Myocyte (in vitro differentiated cells): Measurements from ENCODE around the gene ATP2C1. TPM values are rescaled to one million over a fixed set of nuclear protein-coding genes. Genes with fewer than 3 reads are reported as not detected.
A peak's percentile ranks its signal among the peaks of the same experiment; 100 is the strongest.

Experiments
- DNase-seq: peaks from one replicate; pipeline ENCODE4 v3.0.0-alpha.2; 2012; ENCODE audit warnings: low read depth
- total RNA-seq: library from RNA; depleted of rRNA; stranded (reverse); fragments of >200 nt; gene quantifications from 2 replicates; pipeline ENCODE4 v1.2.3, GENCODE V29; 2014

The ATP2C1 gene
- total RNA-seq, 1 donor from 2014 or later, result 50.0 TPM

DNA sequence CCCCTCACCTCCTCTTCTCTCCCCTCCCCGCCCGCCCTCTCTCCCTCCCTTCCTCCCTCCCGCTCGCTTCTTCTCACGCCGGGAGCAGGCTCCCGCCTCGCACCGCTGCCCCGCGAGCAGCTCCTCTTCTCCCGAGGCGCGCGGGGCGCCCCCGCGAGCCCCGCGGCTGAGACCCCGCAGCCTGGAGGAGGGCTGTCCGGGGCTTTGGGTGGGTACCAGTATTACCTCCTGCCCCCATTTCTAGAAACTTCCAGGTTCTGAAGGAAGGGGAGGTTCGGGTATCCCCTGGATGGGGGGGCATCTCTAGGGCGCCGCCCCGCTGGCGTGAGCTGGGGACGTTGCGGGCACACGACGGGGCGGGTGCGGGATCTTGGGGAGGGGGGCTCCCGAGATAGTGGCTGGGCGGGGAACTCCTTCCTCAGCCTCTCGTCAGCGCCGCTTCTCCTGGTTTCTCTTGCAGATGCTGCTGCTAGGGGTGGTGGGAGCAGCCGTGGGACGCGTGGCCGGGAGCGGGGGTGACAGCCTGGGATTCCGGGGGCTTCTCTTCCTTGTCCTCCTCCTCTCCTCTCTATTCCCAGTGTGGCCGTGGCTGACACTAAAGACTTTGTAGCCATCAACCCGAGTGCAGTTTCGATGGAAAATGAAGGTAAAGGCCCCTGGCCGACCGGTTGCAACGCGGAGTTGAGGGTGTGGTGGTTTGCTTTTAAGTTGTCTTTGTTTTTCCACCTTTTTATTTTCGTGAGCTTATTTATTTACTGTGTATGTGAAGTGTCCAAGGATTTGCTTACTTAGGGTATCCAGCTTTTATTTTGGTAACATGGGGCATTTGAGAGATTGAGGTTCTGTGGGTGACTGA is 474 bp downstream of the ATP2C1 start:
- DNase-seq, result peak; percentile 36

DNA sequence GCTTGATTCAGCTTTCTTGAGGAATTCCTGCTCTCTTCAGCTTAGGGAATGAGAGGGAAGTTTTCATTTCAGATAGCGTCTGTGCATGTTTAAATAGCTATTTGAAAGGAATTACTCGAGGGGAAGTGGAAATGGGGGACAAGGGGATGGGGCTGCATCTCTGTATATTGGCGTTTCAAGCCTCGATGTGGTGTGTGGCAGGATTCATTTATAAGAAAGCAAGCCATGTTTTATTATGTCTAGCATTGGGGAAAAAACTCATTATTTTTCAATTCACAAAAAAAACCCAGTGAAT is 1.0 kb downstream of the ATP2C1 start:
- no peak for DNase-seq

DNA sequence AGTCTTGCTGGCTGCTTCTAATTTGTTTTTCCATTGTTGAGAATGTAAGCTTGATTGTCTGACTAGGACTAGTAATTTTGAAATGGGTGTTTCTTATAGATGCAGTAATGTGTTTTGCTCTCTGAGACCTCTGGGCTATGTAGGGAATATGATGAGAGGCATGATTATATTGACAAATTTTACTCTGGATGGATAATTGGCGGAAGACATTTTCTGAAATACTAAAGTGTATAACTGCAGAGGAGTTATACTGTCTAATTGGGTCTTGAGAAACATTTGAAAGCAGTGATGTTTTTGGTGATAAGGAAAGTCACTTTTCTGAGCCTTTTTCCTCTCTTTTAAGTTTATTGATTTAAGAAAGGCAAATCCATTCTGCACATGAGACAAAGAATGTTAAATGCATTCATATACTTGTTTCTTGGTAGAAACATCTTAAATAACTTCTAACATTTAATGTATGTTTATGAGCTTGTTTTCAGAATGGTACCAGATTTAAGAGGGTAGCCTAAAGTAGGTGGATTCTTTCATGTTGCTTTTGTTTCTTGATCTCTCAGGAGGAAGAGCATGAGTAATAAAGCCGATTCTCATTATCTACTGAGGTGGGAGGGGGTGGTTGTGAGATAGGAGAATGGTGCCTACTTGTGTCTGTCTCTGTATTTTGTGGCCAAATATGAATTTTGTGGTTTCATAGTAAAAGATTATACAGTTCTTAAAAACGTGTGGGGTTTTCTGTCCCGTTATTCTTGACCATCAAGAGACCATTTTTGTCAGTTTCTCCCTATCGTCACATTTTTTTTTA is 2.0 kb downstream of the ATP2C1 start:
- no peak for DNase-seq

DNA sequence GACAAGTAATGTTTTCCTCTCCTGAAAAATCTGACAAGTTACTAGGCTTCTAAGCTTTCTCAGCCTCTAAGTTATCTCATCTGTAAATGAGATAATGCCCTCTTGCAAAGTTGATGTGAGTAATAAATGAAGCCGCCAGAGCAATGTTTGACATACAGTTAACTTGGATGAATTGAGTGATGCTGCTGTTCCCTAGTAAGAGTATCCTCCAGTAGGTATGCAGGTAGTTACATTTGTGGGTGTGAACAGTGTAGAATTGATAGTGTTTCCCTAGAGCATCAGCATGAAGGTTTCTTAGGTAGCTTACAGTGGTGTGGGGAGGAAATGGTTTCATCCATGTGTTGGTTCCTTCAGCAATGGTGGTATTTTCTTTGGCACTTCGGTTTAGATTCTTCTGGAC is 3.4 kb downstream of the ATP2C1 start:
- no peak for DNase-seq

DNA sequence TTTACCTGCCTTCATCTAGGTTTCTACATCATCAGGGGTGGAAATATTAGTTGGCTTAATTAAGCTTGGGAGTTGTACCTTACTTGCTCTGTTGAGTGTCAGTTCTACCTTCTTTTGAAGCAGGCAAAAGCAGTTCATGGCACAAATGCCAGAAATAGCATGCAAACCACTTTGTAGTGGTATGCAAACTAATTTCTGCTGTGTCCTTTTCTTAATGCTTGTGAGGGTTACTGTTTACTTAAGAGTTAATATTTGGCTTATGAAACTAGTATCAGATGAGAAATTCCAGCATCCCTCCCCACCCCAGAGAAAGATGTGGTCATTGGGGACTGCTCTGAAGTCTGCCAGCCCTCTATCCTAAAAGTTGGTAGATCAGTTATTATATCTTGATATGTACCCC is 7.1 kb downstream of the ATP2C1 start:
- no peak for DNase-seq

DNA sequence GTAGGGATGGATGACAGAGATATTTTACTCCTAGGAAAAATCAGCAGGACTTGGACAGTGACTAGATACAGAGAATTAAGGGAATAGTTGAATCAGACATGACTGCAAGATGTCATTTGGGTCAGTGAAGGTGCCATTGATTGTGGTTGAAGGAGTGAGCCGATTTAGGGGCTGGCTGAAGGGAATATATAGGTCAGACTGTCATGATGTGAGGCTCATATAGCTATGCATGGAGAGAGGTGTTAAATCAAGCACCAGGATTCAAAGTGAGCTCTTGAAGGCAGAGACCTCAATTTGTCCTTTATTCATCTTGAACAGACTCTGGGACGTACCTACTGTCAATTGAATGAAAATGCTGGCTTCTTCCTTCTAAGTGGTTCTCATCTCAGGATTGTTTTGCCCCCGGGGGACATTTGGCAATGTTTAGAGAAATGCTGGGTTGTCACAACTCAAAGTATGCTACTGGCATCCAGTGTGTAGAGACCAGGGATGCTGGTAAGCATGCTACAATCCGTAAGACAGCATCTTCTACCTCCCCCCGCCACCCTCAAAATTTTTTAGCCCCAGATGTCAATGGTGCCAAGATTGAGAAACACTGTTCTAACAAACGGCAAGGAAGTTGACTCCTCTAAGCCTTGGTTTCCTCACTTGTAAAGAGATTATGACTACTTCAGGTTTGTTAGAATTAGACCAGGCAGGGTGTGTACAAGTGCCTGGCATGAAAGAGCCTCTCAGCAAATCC is 7.8 kb downstream of the ATP2C1 start:
- no peak for DNase-seq

DNA sequence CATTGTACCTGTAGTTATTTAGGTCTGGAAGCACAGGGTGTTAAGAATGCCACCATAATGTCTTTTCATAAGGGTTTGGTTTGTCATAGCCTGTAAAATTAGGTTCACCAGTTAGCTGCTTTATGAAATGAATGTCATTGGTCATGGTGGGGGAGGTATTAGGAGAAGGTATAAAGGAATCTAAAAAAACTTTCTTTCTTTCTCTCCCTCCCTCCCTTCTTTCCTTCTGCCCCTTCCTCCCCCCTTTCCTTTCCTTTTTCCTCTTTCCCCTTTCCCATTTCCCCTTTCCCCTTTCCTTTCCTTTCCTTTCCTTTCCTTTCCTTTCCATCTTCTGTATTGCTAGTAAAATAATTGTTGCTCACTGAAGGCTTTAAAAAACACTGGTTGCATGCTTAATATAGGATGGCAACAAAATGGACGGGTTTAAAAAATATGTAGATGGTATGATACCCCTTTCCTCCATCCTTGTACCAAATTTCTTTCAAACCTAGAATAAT is 9.6 kb downstream of the ATP2C1 start:
- no peak for DNase-seq

DNA sequence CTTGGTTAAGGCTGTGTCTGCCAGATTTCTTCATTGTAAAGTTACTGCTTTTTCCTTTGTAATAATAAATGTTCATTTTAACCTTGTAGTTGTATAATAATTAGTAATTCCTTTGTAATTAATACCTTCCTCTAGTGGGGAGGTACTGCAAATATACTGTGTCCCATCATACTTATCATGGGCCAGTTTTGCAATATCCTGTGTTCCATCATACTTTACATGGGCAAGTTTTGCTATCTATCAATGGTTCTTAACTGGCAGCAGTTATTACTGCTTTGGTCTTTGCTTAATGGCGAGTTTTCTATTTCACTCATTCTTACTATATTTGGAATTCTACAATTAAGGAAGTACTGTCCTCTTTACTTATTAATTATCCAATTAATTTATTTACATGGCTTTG is 10.6 kb downstream of the ATP2C1 start:
- no peak for DNase-seq

DNA sequence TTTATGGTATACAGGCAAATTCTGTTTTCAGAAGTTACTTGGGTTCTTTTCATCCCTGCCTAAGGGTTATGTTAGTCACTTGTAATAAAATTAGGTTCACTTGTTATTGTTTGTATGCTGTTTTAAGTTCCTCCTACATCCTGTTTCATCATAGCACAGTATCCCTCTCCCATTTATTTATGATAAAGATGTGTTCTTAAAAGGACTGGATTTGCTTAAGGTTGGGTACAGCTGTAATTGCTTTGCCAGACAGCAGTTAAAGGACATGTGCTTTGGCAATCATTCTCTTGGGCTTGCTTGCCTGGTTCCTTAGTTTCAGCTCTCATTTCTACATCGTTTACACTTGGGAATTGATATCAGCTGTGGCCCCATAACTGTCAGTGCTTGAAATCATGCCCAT is 11.7 kb downstream of the ATP2C1 start:
- DNase-seq, result no peak

DNA sequence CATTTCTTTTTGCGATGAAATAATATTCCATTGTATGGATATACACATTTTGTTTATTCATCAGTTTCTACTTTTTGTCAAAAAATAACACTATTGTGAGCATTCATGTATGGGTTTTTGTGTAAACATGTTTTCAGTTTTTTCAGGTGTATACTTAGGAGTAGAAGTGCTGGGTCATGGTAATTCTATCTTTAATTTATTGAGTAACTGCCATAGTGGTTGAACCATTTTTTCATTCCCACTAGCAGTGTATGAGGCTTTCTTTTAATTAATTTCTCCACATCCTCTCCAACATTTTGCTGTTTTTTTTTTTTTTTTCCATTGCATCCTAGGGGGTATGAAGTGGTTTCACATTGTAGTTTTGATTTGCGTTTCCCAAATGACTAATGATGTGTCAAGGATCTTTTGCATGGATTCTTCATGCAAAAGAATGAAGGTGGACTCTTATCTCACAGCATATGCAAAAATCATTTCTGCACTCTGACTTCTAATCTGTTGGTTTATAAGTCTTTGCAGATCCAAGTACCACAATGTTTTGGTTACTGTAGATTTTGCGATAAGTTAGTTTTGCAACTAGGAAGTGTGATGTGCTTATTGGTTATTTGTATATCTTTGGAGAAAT is 12.6 kb downstream of the ATP2C1 start:
- DNase-seq, result no peak

DNA sequence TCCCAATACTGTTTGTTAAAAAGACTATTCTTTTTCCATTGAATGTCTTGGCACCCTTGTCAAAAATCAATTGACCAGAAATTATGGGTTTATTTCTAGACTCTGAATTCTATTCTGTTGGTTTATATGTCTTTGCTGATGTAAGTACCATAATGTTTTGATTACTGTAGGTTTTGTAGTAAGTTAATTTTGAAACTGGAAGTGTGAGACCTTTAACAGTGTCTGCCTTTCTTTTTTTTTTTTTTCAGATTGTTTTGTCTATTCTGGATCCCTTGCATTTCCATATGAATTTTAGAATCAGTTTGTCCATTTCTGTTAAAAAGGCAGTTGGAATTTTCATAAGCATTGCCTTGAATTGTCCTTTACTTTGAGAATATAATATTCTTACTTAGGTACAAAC is 13.6 kb downstream of the ATP2C1 start:
- no peak for DNase-seq

DNA sequence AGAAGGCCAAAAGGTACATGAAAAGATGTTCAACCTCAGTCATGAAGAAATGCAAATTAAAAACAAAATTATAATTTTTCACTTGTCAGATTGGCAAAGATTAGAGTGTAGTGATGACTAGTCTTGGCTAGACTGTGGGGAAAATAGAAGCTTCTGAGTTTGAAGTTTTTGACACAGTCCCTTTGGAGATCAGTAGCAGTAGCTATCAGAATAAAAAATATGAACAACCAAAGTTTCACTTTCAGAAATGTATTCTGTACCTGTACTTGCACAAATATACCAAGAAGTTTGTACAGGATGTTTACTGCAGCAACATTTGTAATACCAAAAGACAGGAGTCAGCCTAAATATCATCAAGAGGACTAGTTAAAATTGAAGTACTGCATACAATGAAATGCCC is 14.1 kb downstream of the ATP2C1 start:
- no peak for DNase-seq

DNA sequence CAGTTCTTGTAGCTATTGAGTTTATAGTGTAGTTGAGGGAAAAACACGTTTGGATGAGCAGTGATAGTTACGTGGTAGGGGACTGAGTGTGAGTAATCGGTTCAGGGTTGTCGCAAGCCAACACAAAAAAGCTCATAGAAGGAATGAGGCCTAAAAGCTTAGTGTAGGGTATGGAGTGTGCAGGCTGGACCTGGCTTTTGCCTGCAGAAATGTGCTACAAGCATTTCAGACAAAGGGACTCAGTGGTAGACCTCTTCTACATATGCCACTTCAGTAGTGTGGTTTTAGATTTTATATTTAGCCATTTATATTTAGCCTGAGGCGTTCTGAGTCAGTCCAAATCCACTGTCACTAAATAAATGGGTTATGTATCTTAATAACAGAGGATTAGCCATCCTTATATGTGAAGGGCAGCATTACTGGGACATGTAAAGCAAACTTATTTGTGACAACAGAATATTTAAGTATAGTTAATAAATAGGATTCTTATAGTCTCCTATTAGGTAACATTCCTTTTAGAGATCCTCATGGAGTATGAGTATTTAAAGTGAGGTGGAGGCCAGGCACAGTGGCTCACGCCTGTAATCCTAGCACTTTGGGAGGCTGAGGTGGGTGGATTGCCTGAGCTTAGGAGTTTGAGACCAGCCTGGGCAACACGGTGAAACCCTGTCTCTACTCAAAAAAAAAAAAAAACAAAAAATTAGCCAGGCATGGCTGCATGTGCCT is 21.8 kb downstream of the ATP2C1 start:
- peak; percentile 73 for DNase-seq

DNA sequence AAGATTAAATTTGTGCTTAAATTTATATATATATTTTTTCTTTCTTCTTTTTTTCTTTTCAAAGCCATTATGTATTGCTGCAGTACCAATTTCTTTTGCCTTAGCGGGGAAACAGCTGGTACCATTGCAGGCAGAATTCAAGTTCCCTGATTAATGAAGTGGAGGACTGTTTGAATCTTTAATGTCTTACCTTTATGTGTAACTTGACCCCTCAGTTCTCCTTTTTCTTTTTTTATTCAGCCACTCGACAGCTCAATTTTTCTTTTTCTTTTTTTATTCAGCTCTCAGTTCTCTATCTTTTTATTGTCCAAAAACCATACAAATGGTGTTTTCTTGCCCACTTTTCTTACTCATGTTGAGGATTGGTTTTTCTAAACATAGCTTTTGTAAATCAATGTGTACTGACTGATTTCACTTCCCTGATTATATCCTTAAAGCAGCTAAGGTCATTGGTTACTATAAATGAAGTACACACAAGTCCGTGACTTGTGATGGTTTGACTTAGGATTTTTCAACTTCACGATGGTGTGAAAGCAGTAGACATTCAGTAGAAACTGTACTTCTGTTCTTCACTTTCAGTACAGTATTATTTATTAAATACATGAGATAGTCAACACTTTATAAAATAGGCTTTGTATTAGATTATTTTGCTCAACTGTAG is 22.8 kb downstream of the ATP2C1 start:
- DNase-seq, result no peak

DNA sequence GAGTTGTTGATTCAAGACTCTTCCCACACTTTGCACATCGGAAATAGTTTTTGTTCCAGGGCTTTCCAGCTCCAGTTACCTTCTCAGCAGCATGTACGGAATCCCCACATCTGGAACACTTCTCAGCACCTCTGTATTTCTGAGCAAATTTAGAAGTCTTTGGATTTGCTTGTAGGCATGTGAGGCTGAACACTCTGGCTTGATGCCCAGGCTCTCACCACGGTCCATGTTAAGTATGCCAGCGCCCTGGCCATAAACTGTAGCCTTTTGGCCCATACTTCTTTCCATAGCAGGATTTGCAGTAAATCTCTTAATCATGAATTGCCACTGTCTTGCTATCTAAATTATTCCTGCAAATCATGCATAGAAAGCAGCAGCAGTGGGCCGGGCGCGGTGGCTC is 24.4 kb downstream of the ATP2C1 start:
- DNase-seq, result no peak

DNA sequence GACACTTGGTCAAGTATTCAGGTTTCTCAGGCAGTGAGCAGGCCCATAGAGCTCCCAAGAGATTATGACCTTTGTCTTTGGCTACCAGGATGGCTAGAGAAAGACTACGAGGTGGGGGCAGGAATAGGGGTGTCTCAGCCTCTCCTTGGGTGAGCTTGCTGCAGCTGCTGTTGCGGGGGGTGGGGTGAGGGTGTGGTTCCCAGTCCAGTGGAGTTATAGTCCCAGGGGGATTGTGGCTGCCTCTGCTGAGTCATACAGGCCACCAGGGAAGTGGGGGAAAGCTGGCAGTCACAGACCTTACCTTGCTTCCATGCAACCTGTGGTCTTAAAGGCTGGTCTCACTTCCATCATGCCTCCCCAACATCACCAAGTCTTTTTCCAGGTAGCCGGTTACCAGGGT is 31.7 kb downstream of the ATP2C1 start:
- DNase-seq, result peak; percentile 85

DNA sequence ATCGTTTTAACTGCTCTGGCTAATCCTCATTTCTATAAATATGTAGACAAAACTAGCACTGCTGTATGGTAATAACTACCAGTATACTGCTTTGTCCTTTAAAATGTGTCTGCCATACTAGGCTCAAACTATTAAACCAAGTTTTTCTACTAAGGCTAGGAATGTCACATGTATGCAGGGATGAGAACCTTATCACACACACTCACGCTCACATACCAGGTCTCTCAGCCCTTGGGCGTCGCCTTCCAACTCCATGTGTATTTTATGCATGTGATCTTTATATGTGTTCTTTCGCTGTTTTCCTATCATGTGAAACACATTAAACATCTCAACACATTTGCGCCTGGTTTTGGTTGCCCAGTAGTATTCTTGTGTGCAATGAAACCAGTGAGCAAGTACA is 32.6 kb downstream of the ATP2C1 start:
- DNase-seq, result no peak

DNA sequence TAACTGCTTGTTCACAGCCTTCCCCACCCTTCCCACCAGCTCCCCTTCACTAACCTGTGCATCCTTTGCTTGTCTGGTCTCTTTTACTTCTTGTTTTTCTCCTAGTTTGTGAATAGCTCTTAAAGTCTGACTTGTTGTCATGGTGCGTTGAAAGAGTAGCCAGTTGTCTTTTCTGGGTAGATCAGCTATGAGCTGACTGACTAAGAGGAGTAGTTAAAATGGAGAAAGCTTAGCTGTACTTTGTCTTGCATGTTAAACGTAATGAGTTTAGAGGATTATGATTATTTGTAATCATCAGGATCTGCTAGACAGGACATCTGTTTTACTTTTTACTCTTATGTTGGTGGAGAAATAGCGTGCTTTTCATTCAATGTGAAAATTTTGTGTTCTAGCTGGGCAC is 35.9 kb downstream of the ATP2C1 start:
- DNase-seq, result no peak

DNA sequence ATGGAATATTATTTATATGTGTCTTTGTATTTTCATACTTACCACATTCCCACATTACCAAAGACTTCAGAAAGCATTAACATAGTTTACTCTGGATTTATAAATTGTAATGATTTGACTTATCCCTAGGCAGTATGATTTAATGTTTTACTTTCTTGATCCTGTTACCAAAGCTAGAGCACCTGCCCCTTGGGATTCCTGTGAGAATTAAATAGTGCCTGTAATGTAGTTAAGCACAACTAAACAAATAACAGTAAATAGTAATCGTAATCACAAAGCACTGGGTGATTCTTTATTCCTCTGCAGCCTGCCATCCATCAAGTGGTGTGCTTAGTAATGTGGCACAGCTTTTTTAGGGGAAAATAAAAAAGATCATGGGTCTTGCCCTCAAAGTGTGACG is 39.1 kb downstream of the ATP2C1 start:
- DNase-seq, result no peak

DNA sequence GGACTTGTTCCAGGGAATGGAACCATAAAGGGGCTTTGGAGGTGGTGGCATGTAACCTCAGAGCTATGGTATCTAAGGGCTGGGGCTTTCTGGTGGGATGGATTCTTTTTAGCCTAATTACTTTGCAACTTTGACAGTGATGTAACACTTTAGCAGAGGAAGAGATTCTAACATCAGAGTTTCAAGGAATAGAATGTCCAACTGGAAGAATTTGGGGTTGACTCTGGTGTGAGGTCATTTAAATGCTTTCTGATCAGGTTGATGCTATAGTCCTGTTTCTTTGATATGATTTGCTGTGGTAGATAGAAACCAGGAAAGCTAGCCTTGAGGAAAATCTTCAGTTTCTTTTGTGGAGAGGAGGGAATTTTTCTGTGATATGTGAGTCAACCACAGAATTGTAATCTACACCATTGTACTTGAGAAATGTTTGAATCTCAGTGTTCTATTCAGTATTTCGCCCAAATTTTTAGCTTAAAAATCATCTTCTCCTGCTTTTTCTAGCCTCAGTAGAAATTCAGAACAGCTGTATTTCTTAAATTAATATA is 40.0 kb downstream of the ATP2C1 start:
- DNase-seq, result peak; percentile 20
